ENCODE data around the gene SOCS6. TPM values are rescaled to one million over a fixed set of nuclear protein-coding genes. Genes with fewer than 3 reads are reported as not detected.

The SOCS6 gene
- total and polyA plus RNA-seq, 2 of the 13 experiments (the other 11 are each of a cell fraction or from before 2014, with no cell fraction given): 18.6 to 38.3 TPM

GRCh38 chr18:70377857-70378701, 89.2 kb downstream of the SOCS6 start (continued):
- TF ChIP-seq ZBTB25 (CRISPR knock-in tag; IDR thresholded peaks at IDR 0.05) (0 out of 2 replicates have a peak, but pooled peaks have one; percentile 13), SMAD1 (CRISPR knock-in tag; IDR thresholded peaks at IDR 0.05; ENCODE audit: borderline replicate concordance, low read depth) (0 out of 2 replicates have a peak, but pooled peaks have one; percentile 60), IKZF4 (CRISPR knock-in tag; IDR thresholded peaks at IDR 0.05; ENCODE audit: borderline replicate concordance, low read depth, not compliant biosample characterization) (no peak), ARHGAP35 (CRISPR knock-in tag; IDR thresholded peaks at IDR 0.05; ENCODE audit: borderline replicate concordance) (no peak), ZNF362 (CRISPR knock-in tag; IDR thresholded peaks at IDR 0.05; ENCODE audit: borderline replicate concordance) (peak; percentile 75; the same call in 1 of the 2 replicates), PLRG1 (conservative IDR thresholded peaks at IDR 0.05) (no peak), ZNF761 (CRISPR knock-in tag; conservative IDR thresholded peaks at IDR 0.05) (0 out of 2 replicates have a peak, but pooled peaks have one; percentile 5), MED1 (CRISPR knock-in tag; IDR thresholded peaks at IDR 0.05) (peak; percentile 49; the same call in 1 of the 2 replicates), HMG20B (CRISPR knock-in tag; conservative IDR thresholded peaks at IDR 0.05) (0 out of 2 replicates have a peak, but pooled peaks have one; percentile 6), FOXK1 (CRISPR knock-in tag; IDR thresholded peaks at IDR 0.05; ENCODE audit: borderline replicate concordance, low read depth) (peak; percentile 9; the same call in 1 of the 2 replicates), ARNTL (CRISPR knock-in tag; IDR thresholded peaks at IDR 0.05) (peak; percentile 47; the same call in 1 of the 2 replicates), ZSCAN9 (CRISPR knock-in tag; IDR thresholded peaks at IDR 0.05; ENCODE audit: borderline replicate concordance) (0 out of 2 replicates have a peak, but pooled peaks have one; percentile 22), CREB1 (IDR thresholded peaks at IDR 0.05) (no peak), CREB1 (CRISPR knock-in tag; IDR thresholded peaks at IDR 0.05) (0 out of 2 replicates have a peak, but pooled peaks have one; percentile 0), ZFX (CRISPR knock-in tag; IDR thresholded peaks at IDR 0.05; ENCODE audit: low read depth) (peak; percentile 21), KDM3A (CRISPR knock-in tag; IDR thresholded peaks at IDR 0.05; ENCODE audit: low read depth) (peak; percentile 19; the same call in 1 of the 2 replicates), GZF1 (CRISPR knock-in tag; IDR thresholded peaks at IDR 0.05) (no peak), HNRNPLL (IDR thresholded peaks at IDR 0.05; ENCODE audit: low read depth, low read length, poor library complexity, severe bottlenecking) (no peak), ZBTB21 (CRISPR knock-in tag; IDR thresholded peaks at IDR 0.05) (peak; percentile 33; the same call in 1 of the 2 replicates), REXO4 (CRISPR knock-in tag; IDR thresholded peaks at IDR 0.05; ENCODE audit: borderline replicate concordance) (no peak), TCF7L2 (IDR thresholded peaks at IDR 0.05; ENCODE audit: low read depth, low read length) (no peak), ZNF556 (CRISPR knock-in tag; IDR thresholded peaks at IDR 0.05; ENCODE audit: borderline replicate concordance) (no peak), SALL2 (CRISPR knock-in tag; IDR thresholded peaks at IDR 0.05) (no peak), POLR2A (IDR thresholded peaks at IDR 0.05; ENCODE audit: insufficient read depth in 1 of 2, low read depth in 2 of 2, low read length in 2 of 2) (no peak), ZNF30 (CRISPR knock-in tag; IDR thresholded peaks at IDR 0.05) (no peak), MXD3 (CRISPR knock-in tag; IDR thresholded peaks at IDR 0.05) (no peak), JARID2 (CRISPR knock-in tag; IDR thresholded peaks at IDR 0.05; ENCODE audit: insufficient replicate concordance) (peak; percentile 11), ZNF746 (CRISPR knock-in tag; IDR thresholded peaks at IDR 0.05) (no peak)

All from HepG2 (cell line).